ENCODE data around the gene MCOLN3. TPM values are rescaled to one million over a fixed set of nuclear protein-coding genes. Genes with fewer than 3 reads are reported as not detected.

The MCOLN3 gene, protein sequence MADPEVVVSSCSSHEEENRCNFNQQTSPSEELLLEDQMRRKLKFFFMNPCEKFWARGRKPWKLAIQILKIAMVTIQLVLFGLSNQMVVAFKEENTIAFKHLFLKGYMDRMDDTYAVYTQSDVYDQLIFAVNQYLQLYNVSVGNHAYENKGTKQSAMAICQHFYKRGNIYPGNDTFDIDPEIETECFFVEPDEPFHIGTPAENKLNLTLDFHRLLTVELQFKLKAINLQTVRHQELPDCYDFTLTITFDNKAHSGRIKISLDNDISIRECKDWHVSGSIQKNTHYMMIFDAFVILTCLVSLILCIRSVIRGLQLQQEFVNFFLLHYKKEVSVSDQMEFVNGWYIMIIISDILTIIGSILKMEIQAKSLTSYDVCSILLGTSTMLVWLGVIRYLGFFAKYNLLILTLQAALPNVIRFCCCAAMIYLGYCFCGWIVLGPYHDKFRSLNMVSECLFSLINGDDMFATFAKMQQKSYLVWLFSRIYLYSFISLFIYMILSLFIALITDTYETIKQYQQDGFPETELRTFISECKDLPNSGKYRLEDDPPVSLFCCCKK
- 11.6 and 13.6 TPM in 2 replicates for total RNA-seq

DNA sequence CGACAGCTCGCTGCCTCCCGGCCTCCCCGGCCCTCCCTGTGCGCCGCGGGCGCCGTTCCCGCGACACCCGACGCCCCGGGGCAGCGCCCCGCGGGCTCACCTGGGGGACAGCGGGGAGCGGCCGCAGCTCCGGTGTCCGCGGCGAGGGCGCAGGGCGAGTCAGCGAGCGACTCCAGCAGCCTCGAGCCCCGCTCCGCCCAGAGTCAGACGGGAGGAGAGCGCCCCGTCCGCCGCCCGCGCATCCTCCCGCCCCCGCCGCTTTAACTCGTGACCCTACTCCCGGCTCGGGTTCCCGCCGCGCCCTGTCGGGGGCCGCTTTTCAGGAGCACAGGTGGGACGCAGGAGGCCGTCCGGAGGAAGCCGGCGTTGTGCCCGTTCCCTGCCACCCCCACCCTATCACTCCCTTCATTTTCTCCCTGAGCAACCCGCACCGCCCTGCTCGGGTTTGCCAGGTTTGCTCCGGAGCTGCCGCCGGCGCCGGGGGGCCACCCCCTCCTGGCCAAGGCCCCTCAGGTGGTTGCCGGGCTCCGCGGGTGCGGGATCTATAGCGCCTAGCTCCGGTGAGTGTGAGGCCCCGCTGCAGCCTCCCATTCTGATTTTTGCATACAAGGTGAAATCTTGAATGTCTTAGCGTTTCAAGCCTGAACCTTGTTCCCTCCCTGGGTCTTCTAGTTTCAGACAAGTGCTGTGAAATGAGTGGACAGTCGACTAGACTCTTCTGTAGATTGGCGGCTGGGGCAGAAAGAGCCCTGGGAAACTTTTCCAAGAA lies at the start of gene MCOLN3:
Gene MCOLN3, minus strand, starts transcription at position 205 of the 769 bp plus-strand sequence. CDS start 3,140 bp downstream, outside the sequence.
- TF ChIP-seq, protein P1, sequence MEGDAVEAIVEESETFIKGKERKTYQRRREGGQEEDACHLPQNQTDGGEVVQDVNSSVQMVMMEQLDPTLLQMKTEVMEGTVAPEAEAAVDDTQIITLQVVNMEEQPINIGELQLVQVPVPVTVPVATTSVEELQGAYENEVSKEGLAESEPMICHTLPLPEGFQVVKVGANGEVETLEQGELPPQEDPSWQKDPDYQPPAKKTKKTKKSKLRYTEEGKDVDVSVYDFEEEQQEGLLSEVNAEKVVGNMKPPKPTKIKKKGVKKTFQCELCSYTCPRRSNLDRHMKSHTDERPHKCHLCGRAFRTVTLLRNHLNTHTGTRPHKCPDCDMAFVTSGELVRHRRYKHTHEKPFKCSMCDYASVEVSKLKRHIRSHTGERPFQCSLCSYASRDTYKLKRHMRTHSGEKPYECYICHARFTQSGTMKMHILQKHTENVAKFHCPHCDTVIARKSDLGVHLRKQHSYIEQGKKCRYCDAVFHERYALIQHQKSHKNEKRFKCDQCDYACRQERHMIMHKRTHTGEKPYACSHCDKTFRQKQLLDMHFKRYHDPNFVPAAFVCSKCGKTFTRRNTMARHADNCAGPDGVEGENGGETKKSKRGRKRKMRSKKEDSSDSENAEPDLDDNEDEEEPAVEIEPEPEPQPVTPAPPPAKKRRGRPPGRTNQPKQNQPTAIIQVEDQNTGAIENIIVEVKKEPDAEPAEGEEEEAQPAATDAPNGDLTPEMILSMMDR (IDR thresholded peaks at IDR 0.05; ENCODE audit: insufficient read depth, low read length, poor library complexity, severe bottlenecking), result no peak
- Histone ChIP-seq H3K27me3 (ENCODE audit: control insufficient read depth, insufficient read depth, low read length) (peaks cover 6% of the 10 kb centered on the region), H3K36me3 (ENCODE audit: control insufficient read depth, insufficient read depth, low read length) (no peaks in the 10 kb centered on the region), H3K4me3 (ENCODE audit: low read depth, low read length) (peak within 1 kb of the TSS; percentile 49)
- no peak for DNase-seq (ENCODE audit: low read depth)

DNA sequence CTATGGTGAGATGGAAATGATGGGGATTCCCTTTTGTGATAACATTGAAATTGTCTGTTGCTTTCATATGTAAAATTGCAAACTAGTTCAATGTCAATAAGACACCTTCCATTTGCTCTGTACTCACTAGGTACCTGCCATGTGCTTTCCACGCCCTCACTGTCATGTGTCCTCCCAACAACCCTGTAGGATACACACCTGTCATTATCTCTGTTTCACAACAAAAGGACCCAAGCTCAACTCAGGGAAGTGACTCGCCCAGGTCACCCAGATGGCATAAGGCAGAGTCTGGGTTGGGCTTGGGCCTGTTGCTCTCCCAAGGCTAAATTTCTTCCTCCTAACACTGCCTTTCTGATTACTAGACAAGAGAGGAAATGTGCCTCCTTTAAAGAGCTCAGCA lies 45.3 kb upstream of the MCOLN3 start:
- no peaks in the 10 kb centered on the region for H3K27me3 ChIP-seq (ENCODE audit: control insufficient read depth, insufficient read depth, low read length)
- DNase-seq (ENCODE audit: low read depth), result no peak
- no peak overlapping the region for H3K4me3 ChIP-seq (ENCODE audit: low read depth, low read length)
- TF ChIP-seq, protein P1 (IDR thresholded peaks at IDR 0.05; ENCODE audit: insufficient read depth, low read length, poor library complexity, severe bottlenecking), result no peak
- peaks cover 1% of the 10 kb centered on the region for H3K36me3 ChIP-seq (ENCODE audit: control insufficient read depth, insufficient read depth, low read length)

DNA sequence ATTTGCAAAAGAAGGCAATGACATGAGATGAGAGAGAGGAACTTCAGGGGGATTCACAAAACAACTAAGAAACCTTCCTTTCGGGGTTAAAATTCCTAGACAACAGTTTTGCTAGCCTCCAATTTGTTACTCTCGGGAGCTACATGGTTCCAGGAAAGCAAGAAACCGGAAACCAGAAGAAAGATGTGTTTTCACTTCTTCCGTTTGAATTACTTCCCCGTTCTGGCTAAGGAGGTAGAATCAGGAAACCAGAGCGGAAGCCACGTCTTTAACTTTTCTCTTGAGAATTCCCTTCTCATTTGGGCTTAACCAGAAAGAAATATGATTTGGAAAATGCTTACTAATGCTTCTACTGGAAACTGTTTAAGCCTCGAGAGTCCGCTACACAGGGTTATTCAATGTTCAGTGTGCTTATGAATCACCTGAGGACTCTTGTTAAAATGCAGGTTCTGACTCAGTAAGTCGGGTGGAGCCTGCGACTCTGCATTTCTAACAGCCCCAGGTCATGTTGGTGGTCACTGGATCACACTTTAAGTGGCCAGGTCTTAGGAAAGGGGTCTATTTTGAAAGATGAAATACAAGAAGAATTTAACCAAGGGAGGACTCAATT lies 43.5 kb upstream of the MCOLN3 start:
- H3K4me3 ChIP-seq (ENCODE audit: low read depth, low read length), result no peak overlapping the region
- no peaks in the 10 kb centered on the region for H3K27me3 ChIP-seq (ENCODE audit: control insufficient read depth, insufficient read depth, low read length)
- TF ChIP-seq, protein P1 (IDR thresholded peaks at IDR 0.05; ENCODE audit: insufficient read depth, low read length, poor library complexity, severe bottlenecking), result no peak
- H3K36me3 ChIP-seq (ENCODE audit: control insufficient read depth, insufficient read depth, low read length), result peaks cover 1% of the 10 kb centered on the region
- DNase-seq (ENCODE audit: low read depth), result no peak

DNA sequence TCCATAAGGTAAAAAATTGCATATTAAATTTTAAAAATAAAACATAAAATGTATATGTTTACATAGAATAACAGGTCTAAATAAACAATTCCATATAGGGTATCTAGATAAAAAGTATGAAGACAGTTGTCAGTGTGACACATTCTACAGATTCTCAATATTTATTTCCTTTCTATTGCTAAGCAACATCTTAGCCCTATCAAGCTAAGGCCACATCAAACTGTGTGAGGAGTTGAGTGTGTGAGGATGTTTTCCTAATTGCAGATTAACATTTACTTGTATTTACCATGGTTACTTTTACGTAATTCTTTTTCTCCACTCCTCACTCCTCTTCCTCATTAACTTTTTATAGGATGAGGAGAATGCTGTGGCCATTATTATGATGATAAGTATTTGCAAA lies 41.9 kb upstream of the MCOLN3 start:
- TF ChIP-seq, protein P1 (IDR thresholded peaks at IDR 0.05; ENCODE audit: insufficient read depth, low read length, poor library complexity, severe bottlenecking), result no peak
- no peak for DNase-seq (ENCODE audit: low read depth)
- peaks cover 1% of the 10 kb centered on the region for H3K36me3 ChIP-seq (ENCODE audit: control insufficient read depth, insufficient read depth, low read length)
- no peak overlapping the region for H3K4me3 ChIP-seq (ENCODE audit: low read depth, low read length)
- H3K27me3 ChIP-seq (ENCODE audit: control insufficient read depth, insufficient read depth, low read length), result no peaks in the 10 kb centered on the region

DNA sequence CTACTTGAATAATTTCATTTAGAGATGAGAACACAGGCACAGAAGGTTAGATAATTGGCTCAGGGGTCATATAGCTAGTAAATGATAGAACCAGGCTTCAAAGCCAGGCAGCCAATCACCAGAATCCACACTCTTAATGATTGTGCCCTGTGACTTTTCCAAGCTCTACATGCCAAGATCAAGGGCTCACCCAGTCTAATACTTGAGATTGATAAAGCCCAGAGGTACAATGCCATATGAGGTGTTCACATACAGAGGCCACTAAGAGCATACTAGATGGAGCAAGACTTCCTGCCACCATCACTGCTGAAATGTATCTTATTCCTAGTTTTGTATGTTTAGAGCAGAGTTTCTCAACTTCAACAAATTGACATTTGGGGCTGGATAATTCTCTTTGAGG lies 40.9 kb upstream of the MCOLN3 start:
- no peak for DNase-seq (ENCODE audit: low read depth)
- H3K36me3 ChIP-seq (ENCODE audit: control insufficient read depth, insufficient read depth, low read length), result peaks cover 1% of the 10 kb centered on the region
- no peak overlapping the region for H3K4me3 ChIP-seq (ENCODE audit: low read depth, low read length)
- H3K27me3 ChIP-seq (ENCODE audit: control insufficient read depth, insufficient read depth, low read length), result no peaks in the 10 kb centered on the region
- TF ChIP-seq, protein P1 (IDR thresholded peaks at IDR 0.05; ENCODE audit: insufficient read depth, low read length, poor library complexity, severe bottlenecking), result no peak
